ENCODE data around the gene PDE8A.

DNA sequence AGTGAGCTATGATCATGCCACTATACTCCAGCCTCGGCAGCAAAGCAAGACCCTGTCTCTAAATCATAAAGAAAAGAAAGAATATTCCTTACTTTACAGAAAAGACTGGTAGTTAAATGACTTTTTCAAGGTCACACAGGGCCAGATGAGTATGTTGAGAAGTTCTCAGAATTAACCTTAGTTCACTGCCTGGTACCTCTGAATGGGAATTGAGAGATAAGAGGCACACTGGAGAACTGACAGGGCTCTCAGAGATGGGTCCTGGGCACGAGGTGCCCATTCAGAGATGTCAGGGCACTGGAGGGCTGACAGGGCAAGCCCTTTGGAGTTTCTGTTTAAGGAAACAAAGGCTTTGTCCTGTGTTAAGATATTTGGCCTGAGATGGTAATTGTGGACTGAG is 157.7 kb downstream of the PDE8A start:
- TF ChIP-seq, protein P1, sequence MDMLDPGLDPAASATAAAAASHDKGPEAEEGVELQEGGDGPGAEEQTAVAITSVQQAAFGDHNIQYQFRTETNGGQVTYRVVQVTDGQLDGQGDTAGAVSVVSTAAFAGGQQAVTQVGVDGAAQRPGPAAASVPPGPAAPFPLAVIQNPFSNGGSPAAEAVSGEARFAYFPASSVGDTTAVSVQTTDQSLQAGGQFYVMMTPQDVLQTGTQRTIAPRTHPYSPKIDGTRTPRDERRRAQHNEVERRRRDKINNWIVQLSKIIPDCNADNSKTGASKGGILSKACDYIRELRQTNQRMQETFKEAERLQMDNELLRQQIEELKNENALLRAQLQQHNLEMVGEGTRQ (IDR thresholded peaks at IDR 0.05; ENCODE audit: low read depth, low read length), result no peak
- TF ChIP-seq, protein P2, sequence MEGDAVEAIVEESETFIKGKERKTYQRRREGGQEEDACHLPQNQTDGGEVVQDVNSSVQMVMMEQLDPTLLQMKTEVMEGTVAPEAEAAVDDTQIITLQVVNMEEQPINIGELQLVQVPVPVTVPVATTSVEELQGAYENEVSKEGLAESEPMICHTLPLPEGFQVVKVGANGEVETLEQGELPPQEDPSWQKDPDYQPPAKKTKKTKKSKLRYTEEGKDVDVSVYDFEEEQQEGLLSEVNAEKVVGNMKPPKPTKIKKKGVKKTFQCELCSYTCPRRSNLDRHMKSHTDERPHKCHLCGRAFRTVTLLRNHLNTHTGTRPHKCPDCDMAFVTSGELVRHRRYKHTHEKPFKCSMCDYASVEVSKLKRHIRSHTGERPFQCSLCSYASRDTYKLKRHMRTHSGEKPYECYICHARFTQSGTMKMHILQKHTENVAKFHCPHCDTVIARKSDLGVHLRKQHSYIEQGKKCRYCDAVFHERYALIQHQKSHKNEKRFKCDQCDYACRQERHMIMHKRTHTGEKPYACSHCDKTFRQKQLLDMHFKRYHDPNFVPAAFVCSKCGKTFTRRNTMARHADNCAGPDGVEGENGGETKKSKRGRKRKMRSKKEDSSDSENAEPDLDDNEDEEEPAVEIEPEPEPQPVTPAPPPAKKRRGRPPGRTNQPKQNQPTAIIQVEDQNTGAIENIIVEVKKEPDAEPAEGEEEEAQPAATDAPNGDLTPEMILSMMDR (conservative IDR thresholded peaks at IDR 0.05; ENCODE audit: low read depth, low read length), result no peak
- TF ChIP-seq, protein P3, sequence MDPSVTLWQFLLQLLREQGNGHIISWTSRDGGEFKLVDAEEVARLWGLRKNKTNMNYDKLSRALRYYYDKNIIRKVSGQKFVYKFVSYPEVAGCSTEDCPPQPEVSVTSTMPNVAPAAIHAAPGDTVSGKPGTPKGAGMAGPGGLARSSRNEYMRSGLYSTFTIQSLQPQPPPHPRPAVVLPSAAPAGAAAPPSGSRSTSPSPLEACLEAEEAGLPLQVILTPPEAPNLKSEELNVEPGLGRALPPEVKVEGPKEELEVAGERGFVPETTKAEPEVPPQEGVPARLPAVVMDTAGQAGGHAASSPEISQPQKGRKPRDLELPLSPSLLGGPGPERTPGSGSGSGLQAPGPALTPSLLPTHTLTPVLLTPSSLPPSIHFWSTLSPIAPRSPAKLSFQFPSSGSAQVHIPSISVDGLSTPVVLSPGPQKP (IDR thresholded peaks at IDR 0.05; ENCODE audit: borderline replicate concordance, low read depth, low read length), result no peak
- TF ChIP-seq POLR2A (IDR thresholded peaks at IDR 0.05; ENCODE audit: low read depth, low read length) (no peak), CEBPB (IDR thresholded peaks at IDR 0.05; ENCODE audit: low read depth, low read length) (no peak), MAZ (IDR thresholded peaks at IDR 0.05; ENCODE audit: borderline replicate concordance, low read depth, low read length) (no peak), RFX5 (IDR thresholded peaks at IDR 0.05; ENCODE audit: low read depth, low read length) (no peak), BHLHE40 (IDR thresholded peaks at IDR 0.05; ENCODE audit: low read depth, low read length) (no peak), FOS (IDR thresholded peaks at IDR 0.05; ENCODE audit: low read depth, low read length) (no peak), NFE2L2 (IDR thresholded peaks at IDR 0.05; ENCODE audit: low read depth, low read length) (no peak)
